GM13977 (cell line): ENCODE measurements around the gene KCNJ1.
A peak's percentile ranks its signal among the peaks of the same experiment; 100 is the strongest.

Experiments
- DNase-seq: peaks from one replicate; pipeline ENCODE4 v3.0.0; 2012; ENCODE audit warnings: low spot score
- CTCF ChIP-seq: IDR thresholded peaks from 2 replicates; pipeline ENCODE4 v1.5.1; 2012; ENCODE audit warnings: mild to moderate bottlenecking, control low read depth; ENCODE audit not compliant: insufficient read depth; ENCODE audit errors: extremely low read depth, missing control alignments
- in situ Hi-C: fragments of 300-500 bp; cut with MboI; formaldehyde crosslinking; loops from one replicate; pipeline ENCODE4 v1.12.0; 2022; ENCODE audit warnings: low sequenced_read_pairs, low pct_unique_long_range_greater_than_20kb, mixed read lengths, inconsistent platforms; ENCODE audit not compliant: unreplicated experiment

Gene KCNJ1

GRCh38 chr11:128884703-128885338, 17.7 kb upstream of the KCNJ1 start:
- peak; percentile 74 for DNase-seq
- peak; percentile 74 for TF ChIP-seq CTCF
- in situ Hi-C loops = loop anchor here (10.0 kb wide), 1 partner anchor 70 kb away; no protein-coding TSS in a partner anchor

GRCh38 chr11:128884054-128884453, 17.0 kb upstream of the KCNJ1 start:
- in situ Hi-C loops = loop anchor here (10.0 kb wide), 1 partner anchor 71 kb away; no protein-coding TSS in a partner anchor

GRCh38 chr11:128882451-128882850, 15.4 kb upstream of the KCNJ1 start:
- TF ChIP-seq CTCF = no peak
- no peak for DNase-seq
- in situ Hi-C loops = loop anchor here (10.0 kb wide), 1 partner anchor 72 kb away; no protein-coding TSS in a partner anchor

More at GRCh38 chr11:128884054-128884453, 17.0 kb upstream of the KCNJ1 start:
- DNase-seq = no peak
- TF ChIP-seq CTCF = no peak

- in situ Hi-C loops = loop anchor here (10.0 kb wide), 1 partner anchor 74 kb away; no protein-coding TSS in a partner anchor
- TF ChIP-seq CTCF = no peak
- no peak for DNase-seq
Measured at GRCh38 chr11:128881221-128881620, 14.1 kb upstream of the KCNJ1 start.

GRCh38 chr11:128879817-128880216, 12.7 kb upstream of the KCNJ1 start:
- no peak for TF ChIP-seq CTCF
- in situ Hi-C loops = loop anchor here (10.0 kb wide), 1 partner anchor 75 kb away; no protein-coding TSS in a partner anchor
- DNase-seq = no peak

- DNase-seq = no peak
- TF ChIP-seq CTCF = no peak
- in situ Hi-C loops = no loop called here
Measured at GRCh38 chr11:128878455-128878854, 11.4 kb upstream of the KCNJ1 start.
